Muscle layer of colon (tissue), 2 donors: Measurements from ENCODE around the gene GPX3.

Experiments used
- H3K27ac ChIP-seq: one replicate; pipeline ENCODE4 v1.7.0; 2013; ENCODE audit warnings: low read depth, mild to moderate bottlenecking, low read length, moderate library complexity
- H3K27me3 ChIP-seq, 2 donors: one replicate each; pipeline ENCODE4 v1.7.0; 2013; ENCODE audit warnings: low read length in 2 of 2, mild to moderate bottlenecking in 2 of 2; ENCODE audit not compliant: insufficient read depth in 2 of 2, control insufficient read depth in 1 of 2
- H3K36me3 ChIP-seq: one replicate; pipeline ENCODE4 v1.7.0; 2013; ENCODE audit warnings: mild to moderate bottlenecking, low read length; ENCODE audit not compliant: insufficient read depth
- H3K4me1 ChIP-seq: one replicate; pipeline ENCODE4 v1.7.0; 2013; ENCODE audit warnings: mild to moderate bottlenecking, low read length; ENCODE audit not compliant: insufficient read depth
- H3K4me3 ChIP-seq, 2 donors: one replicate each; pipeline ENCODE4 v1.7.0; 2013; ENCODE audit warnings: low read length in 2 of 2, low read depth in 1 of 2, mild to moderate bottlenecking in 1 of 2, moderate library complexity in 1 of 2
- H3K9ac ChIP-seq: one replicate; pipeline ENCODE4 v1.7.0; 2013; ENCODE audit warnings: low read length
- H3K9me3 ChIP-seq: one replicate; pipeline ENCODE4 v1.7.0; 2013; ENCODE audit warnings: mild to moderate bottlenecking, low read length
- donor health status: abdominal sarcoma.
- donor health status: Adenocarcinoma of cecum.

GPX3 gene

GRCh38 chr5:151051931-151052608, 31.7 kb downstream of the GPX3 start:
- no peak overlapping the region for H3K4me3 ChIP-seq
- H3K9ac ChIP-seq = no peak overlapping the region
- no peaks in the 10 kb centered on the region for H3K27me3 ChIP-seq
- peak overlapping the region; percentile 50 for H3K27ac ChIP-seq
- H3K4me1 ChIP-seq = peaks cover 6% of the 10 kb centered on the region
- H3K36me3 ChIP-seq = peaks cover 75% of the 10 kb centered on the region
- no peaks in the 10 kb centered on the region for H3K9me3 ChIP-seq

GRCh38 chr5:151052836-151053235, 32.4 kb downstream of the GPX3 start:
- H3K4me1 ChIP-seq = peaks cover 6% of the 10 kb centered on the region
- no peak overlapping the region for H3K9ac ChIP-seq
- H3K4me3 ChIP-seq = no peak overlapping the region
- H3K9me3 ChIP-seq = no peaks in the 10 kb centered on the region
- H3K27me3 ChIP-seq = no peaks in the 10 kb centered on the region
- H3K36me3 ChIP-seq = peaks cover 71% of the 10 kb centered on the region
- no peak overlapping the region for H3K27ac ChIP-seq

- Histone ChIP-seq H3K4me1 (peaks cover 8% of the 10 kb centered on the region), H3K4me3 (no peak overlapping the region), H3K9ac (no peak overlapping the region), H3K27me3 (no peaks in the 10 kb centered on the region), H3K36me3 (peaks cover 67% of the 10 kb centered on the region), H3K27ac (no peak overlapping the region), H3K9me3 (no peaks in the 10 kb centered on the region)
Measured at GRCh38 chr5:151053796-151054462, 33.5 kb downstream of the GPX3 start.

DNA sequence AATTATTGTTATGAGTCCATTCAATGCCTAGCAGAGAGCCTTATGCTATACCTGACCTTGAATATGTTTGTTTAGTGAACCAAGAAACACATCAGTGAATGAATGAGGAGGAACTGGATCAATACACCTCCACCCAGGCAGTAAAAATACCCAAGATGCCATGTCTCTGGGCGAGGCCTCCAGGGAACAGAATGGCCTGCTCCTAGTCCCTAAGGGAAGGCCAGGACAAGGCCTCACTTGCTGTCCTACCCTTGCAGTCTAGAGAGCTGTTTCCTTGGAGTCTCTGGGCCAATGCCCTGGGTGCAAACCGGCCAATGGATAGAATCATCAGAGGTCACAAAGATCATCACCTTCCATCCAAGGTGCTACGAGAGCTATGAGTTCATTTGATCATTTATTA, 34.3 kb downstream of the GPX3 start:
- Histone ChIP-seq H3K27ac (no peak overlapping the region), H3K9me3 (no peaks in the 10 kb centered on the region), H3K36me3 (peaks cover 66% of the 10 kb centered on the region), H3K9ac (no peak overlapping the region), H3K27me3 (no peaks in the 10 kb centered on the region), H3K4me1 (peaks cover 15% of the 10 kb centered on the region), H3K4me3 (no peak overlapping the region)

DNA sequence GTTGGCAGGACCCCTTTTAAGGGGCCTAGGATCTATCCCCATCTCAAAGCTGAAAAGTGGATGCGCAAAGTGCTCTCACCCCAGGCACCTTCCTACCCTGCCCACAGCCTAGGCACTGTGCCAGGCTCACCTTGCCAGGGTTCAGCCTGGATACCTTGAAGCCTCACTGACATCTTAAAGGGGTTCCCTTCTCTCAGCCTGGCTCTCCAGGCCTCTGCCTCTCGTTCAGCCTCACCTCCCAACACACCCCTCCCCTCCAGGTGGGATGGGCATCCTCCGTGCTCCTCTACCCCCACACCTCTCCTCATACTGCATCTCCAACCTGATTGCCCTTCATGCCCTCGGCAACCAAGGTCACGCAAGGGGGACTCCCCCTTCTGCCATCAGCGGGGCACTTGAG, 34.9 kb downstream of the GPX3 start:
- no peaks in the 10 kb centered on the region for H3K9me3 ChIP-seq
- no peak overlapping the region for H3K27ac ChIP-seq
- peaks cover 61% of the 10 kb centered on the region for H3K36me3 ChIP-seq
- H3K4me1 ChIP-seq = peaks cover 22% of the 10 kb centered on the region
- no peaks in the 10 kb centered on the region for H3K27me3 ChIP-seq
- no peak overlapping the region for H3K4me3 ChIP-seq
- no peak overlapping the region for H3K9ac ChIP-seq

GRCh38 chr5:151056379-151057325, 36.3 kb downstream of the GPX3 start:
- Histone ChIP-seq H3K27ac (no peak overlapping the region), H3K36me3 (peaks cover 60% of the 10 kb centered on the region), H3K4me3 (no peak overlapping the region), H3K27me3 (no peaks in the 10 kb centered on the region), H3K9ac (no peak overlapping the region), H3K4me1 (peaks cover 29% of the 10 kb centered on the region), H3K9me3 (no peaks in the 10 kb centered on the region)

- Histone ChIP-seq H3K27me3 (no peaks in the 10 kb centered on the region), H3K9ac (no peak overlapping the region), H3K27ac (no peak overlapping the region), H3K36me3 (peaks cover 68% of the 10 kb centered on the region), H3K4me3 (no peak overlapping the region), H3K9me3 (no peaks in the 10 kb centered on the region), H3K4me1 (peaks cover 38% of the 10 kb centered on the region)
Measured at GRCh38 chr5:151058301-151058700, 37.9 kb downstream of the GPX3 start.

GRCh38 chr5:151058891-151059489, 38.6 kb downstream of the GPX3 start:
- H3K4me3 ChIP-seq = no peak overlapping the region
- H3K9me3 ChIP-seq = no peaks in the 10 kb centered on the region
- H3K4me1 ChIP-seq = peaks cover 45% of the 10 kb centered on the region
- peaks cover 63% of the 10 kb centered on the region for H3K36me3 ChIP-seq
- no peak overlapping the region for H3K9ac ChIP-seq
- H3K27me3 ChIP-seq = no peaks in the 10 kb centered on the region
- H3K27ac ChIP-seq = peak overlapping the region; percentile 21

DNA sequence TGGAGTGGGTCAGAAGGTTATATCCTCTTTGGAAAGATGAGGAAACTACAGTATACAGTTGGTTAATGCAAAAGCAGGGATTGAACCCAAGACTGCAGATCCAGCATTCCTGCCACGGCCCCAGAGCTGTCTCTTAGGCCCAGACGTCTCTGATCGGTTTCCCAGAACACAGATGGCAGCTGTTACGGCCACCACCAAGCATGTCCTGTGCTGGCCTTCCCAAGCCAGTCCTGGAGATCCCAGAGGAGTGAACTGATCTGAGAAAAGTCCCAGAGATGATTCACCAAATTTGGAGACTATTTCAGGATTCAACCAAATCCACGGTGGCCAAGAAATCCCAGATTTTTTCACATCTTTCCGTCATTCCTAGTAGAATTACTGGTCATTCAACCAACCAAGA, 40.4 kb downstream of the GPX3 start:
- Histone ChIP-seq H3K4me1 (peaks cover 55% of the 10 kb centered on the region), H3K36me3 (peaks cover 48% of the 10 kb centered on the region), H3K27ac (no peak overlapping the region), H3K27me3 (no peaks in the 10 kb centered on the region), H3K9ac (no peak overlapping the region), H3K4me3 (no peak overlapping the region), H3K9me3 (no peaks in the 10 kb centered on the region)

DNA sequence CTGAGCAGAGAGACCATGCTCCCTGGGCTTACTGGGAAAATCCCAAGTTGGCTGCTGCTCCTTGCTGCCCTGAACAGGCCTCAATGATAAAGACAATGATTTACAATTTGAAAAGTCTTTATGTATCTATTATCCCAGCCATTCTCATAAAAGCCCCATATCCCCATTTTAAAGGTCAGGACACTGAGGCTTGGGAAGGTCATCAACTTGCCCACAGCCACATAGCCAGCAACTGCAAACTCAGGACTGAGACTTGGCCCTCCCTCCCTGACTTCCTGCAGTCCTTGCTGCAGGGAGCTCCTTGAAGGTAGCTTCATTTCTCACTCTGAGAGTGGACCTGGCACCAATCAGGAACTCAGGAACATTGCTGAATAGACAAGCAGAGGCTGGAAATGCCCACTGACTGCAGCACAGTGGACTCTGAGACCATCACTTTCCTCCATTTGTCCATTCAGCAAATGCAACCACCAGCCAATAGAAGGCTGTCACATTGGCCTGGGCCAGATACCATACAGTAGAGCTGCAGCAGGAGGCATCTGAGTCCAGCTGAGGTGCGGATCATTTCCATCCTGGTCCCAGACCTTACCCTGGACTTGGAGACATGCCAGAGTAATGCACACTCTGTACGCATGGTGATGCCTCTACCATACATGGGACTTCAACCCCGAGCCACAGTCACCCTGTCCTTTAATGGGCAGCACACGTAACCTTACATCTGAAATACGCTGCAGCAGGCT, 42.2 kb downstream of the GPX3 start:
- Histone ChIP-seq H3K9ac (no peak overlapping the region), H3K27ac (no peak overlapping the region), H3K36me3 (peaks cover 33% of the 10 kb centered on the region), H3K4me1 (peaks cover 64% of the 10 kb centered on the region), H3K9me3 (no peaks in the 10 kb centered on the region), H3K27me3 (no peaks in the 10 kb centered on the region), H3K4me3 (no peak overlapping the region)
